ENCODE results near the gene RAB4A.

RAB4A gene

DNA sequence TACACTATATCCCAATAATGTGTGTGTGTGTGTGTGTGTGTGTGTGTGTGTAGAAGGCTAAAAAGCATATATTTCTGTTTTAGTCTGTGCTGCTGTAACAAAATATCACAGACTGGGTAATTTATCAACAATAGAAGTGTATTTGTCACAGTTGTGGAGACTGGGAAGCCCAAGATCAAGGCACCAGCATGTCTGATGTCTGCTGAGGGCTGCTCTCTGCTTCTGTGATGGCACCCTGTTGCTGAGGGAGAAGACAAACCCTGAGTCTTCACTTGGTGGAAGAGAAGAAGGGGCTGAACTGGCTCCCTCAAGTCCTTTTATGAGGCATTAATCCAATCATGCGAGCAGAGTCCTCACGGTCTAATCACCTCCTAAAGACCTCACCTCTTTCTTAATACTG is 23.0 kb upstream of the RAB4A start:
- Histone ChIP-seq H3F3A (ENCODE audit: insufficient read depth, low read length) (no peaks in the 10 kb centered on the region), H3K9ac (ENCODE audit: low read length) (no peak overlapping the region), H2AFZ (ENCODE audit: low read length) (no peak overlapping the region), H3K4me1 (ENCODE audit: low read length) (peaks cover 8% of the 10 kb centered on the region), H3K36me3 (replicated peaks; ENCODE audit: insufficient read depth, low read length) (no peaks in the 10 kb centered on the region), H3K4me2 (ENCODE audit: low read depth, low read length) (no peak overlapping the region), H3K9me3 (replicated peaks; ENCODE audit: insufficient read depth, low read length) (no peaks in the 10 kb centered on the region), H3K79me2 (ENCODE audit: low read length) (no peaks in the 10 kb centered on the region), H3K27me3 (replicated peaks; ENCODE audit: insufficient read depth, low read length) (no peaks in the 10 kb centered on the region), H3K27ac (ENCODE audit: low read length) (no peak overlapping the region), H3K4me3 (ENCODE audit: low read length) (no peak overlapping the region), H4K20me1 (ENCODE audit: insufficient read depth, low read length) (no peaks in the 10 kb centered on the region), H3K9me2 (replicated peaks; ENCODE audit: insufficient read depth, low read length) (no peaks in the 10 kb centered on the region)
- DNase-seq = no peak
- TF ChIP-seq, protein P1, sequence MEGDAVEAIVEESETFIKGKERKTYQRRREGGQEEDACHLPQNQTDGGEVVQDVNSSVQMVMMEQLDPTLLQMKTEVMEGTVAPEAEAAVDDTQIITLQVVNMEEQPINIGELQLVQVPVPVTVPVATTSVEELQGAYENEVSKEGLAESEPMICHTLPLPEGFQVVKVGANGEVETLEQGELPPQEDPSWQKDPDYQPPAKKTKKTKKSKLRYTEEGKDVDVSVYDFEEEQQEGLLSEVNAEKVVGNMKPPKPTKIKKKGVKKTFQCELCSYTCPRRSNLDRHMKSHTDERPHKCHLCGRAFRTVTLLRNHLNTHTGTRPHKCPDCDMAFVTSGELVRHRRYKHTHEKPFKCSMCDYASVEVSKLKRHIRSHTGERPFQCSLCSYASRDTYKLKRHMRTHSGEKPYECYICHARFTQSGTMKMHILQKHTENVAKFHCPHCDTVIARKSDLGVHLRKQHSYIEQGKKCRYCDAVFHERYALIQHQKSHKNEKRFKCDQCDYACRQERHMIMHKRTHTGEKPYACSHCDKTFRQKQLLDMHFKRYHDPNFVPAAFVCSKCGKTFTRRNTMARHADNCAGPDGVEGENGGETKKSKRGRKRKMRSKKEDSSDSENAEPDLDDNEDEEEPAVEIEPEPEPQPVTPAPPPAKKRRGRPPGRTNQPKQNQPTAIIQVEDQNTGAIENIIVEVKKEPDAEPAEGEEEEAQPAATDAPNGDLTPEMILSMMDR (IDR thresholded peaks at IDR 0.05; ENCODE audit: low read length) = no peak
- TF ChIP-seq EZH2phosphoT487 (IDR thresholded peaks at IDR 0.05; ENCODE audit: low read length) (no peak), EZH2 (optimal IDR thresholded peaks at IDR 0.05; ENCODE audit: low read depth, low read length) (no peak)

DNA sequence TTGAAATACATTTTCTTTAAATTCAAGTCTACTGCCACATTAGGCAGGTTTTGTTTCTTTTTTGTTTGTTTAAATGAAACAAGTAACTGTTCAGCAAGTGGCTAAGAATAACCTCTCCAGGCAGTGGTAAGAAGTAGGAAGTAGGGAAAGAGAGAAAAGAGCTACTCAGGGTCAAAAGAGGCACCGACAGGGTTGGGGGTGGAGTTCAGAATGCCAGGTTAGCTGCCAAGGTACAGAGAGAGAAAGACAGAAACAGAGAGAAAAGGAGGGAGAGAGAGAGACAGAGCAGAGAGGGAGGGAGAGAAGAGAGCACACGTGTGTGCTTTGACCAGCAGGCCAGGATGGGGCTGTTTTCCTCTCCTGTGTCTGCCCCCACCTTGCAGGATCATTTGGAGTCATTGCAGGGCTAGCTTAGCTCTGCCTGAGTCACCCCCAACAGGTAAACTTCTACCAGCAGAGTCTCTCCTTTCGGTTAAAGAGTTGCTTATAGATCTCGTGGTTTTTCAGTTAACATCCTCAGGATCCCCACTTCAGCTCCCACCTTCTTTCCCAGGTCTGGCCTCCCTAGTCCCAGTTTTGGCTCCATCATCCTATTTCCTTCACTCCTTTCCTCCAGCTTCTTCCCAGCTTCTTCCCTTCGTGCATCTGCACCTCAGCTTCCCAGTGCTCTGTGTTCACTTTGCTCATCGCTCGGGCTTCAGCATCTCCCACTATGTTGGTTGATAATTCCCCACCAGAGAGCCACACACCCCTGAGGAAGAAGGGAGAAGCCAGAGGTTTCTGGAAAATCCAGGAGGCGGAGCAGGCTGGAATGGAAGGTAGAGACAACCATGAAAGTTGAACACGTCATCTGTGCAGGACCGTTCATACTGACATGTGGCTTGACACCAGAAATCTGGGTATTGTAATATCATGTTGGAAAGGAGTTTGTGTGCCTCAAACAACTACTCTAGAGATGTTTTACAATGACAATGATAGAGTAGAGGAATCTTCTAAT is 21.8 kb upstream of the RAB4A start:
- H3K79me2 ChIP-seq (ENCODE audit: low read length) = no peaks in the 10 kb centered on the region
- H3K36me3 ChIP-seq (replicated peaks; ENCODE audit: insufficient read depth, low read length) = no peaks in the 10 kb centered on the region
- no peak overlapping the region for H3K27ac ChIP-seq (ENCODE audit: low read length)
- H3K9ac ChIP-seq (ENCODE audit: low read length) = no peak overlapping the region
- H3K4me3 ChIP-seq (ENCODE audit: low read length) = no peak overlapping the region
- no peaks in the 10 kb centered on the region for H4K20me1 ChIP-seq (ENCODE audit: insufficient read depth, low read length)
- peak overlapping the region; percentile 31; the same call in 1 of the 2 replicates for H3K4me2 ChIP-seq (ENCODE audit: low read depth, low read length)
- H3F3A ChIP-seq (ENCODE audit: insufficient read depth, low read length) = peaks cover 6% of the 10 kb centered on the region; the same call in 1 of the 2 replicates
- H3K9me2 ChIP-seq (replicated peaks; ENCODE audit: insufficient read depth, low read length) = no peaks in the 10 kb centered on the region
- TF ChIP-seq EZH2 (optimal IDR thresholded peaks at IDR 0.05; ENCODE audit: low read depth, low read length) = no peak
- TF ChIP-seq, protein P1 (IDR thresholded peaks at IDR 0.05; ENCODE audit: low read length) = no peak
- no peak for TF ChIP-seq EZH2phosphoT487 (IDR thresholded peaks at IDR 0.05; ENCODE audit: low read length)
- no peaks in the 10 kb centered on the region for H3K27me3 ChIP-seq (replicated peaks; ENCODE audit: insufficient read depth, low read length)
- peaks cover 16% of the 10 kb centered on the region for H3K4me1 ChIP-seq (ENCODE audit: low read length)
- H3K9me3 ChIP-seq (replicated peaks; ENCODE audit: insufficient read depth, low read length) = no peaks in the 10 kb centered on the region
- DNase-seq = no peak
- H2AFZ ChIP-seq (ENCODE audit: low read length) = peak overlapping the region; percentile 25

DNA sequence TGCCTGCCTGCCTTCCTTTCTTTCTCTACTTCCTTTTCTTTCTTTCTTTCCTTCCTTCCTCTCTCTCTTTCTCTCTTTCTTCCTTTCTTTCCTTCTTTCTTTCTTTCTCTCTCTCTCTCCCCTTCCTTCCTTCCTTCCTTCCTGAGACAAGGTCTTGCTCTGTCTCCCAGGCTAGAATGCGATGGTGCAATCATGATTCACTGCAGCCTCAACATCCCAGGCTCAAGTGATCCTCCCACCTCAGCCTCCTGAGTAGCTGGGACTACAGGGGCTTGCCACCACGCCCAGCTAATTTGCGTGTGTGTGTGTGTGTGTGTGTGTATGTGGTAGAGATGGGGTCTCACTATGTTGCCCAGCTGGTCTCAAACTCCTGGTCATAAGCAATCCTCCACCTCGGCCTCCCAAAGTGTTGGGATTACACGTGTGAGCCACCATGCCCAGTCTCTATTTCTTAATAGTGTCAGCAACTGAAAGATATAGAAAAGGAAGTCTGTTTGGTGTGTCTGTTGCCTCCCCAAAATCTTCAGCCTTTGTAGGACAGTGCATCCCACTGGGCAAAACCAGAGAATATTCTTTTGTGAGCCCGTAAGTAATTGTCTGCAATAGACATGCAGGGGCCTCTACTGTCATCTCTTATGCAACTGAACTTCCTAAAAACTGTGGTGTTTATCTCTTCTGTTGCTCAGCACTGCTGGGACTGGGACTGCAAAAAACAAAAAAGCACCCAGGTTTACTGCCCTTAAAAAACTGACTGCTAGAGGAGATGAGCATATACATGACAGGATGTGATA is 20.9 kb upstream of the RAB4A start:
- no peak overlapping the region for H3K27ac ChIP-seq (ENCODE audit: low read length)
- no peak overlapping the region for H3K4me2 ChIP-seq (ENCODE audit: low read depth, low read length)
- TF ChIP-seq, protein P1 (IDR thresholded peaks at IDR 0.05; ENCODE audit: low read length) = no peak
- no peak for TF ChIP-seq EZH2 (optimal IDR thresholded peaks at IDR 0.05; ENCODE audit: low read depth, low read length)
- no peak for TF ChIP-seq EZH2phosphoT487 (IDR thresholded peaks at IDR 0.05; ENCODE audit: low read length)
- H3K36me3 ChIP-seq (replicated peaks; ENCODE audit: insufficient read depth, low read length) = no peaks in the 10 kb centered on the region
- no peaks in the 10 kb centered on the region for H3K27me3 ChIP-seq (replicated peaks; ENCODE audit: insufficient read depth, low read length)
- no peaks in the 10 kb centered on the region for H3K79me2 ChIP-seq (ENCODE audit: low read length)
- H3K9ac ChIP-seq (ENCODE audit: low read length) = no peak overlapping the region
- H2AFZ ChIP-seq (ENCODE audit: low read length) = no peak overlapping the region
- H4K20me1 ChIP-seq (ENCODE audit: insufficient read depth, low read length) = no peaks in the 10 kb centered on the region
- DNase-seq = no peak
- peaks cover 16% of the 10 kb centered on the region for H3K4me1 ChIP-seq (ENCODE audit: low read length)
- H3K9me2 ChIP-seq (replicated peaks; ENCODE audit: insufficient read depth, low read length) = no peaks in the 10 kb centered on the region
- no peak overlapping the region for H3K4me3 ChIP-seq (ENCODE audit: low read length)
- no peaks in the 10 kb centered on the region for H3K9me3 ChIP-seq (replicated peaks; ENCODE audit: insufficient read depth, low read length)
- peaks cover 6% of the 10 kb centered on the region; the same call in 1 of the 2 replicates for H3F3A ChIP-seq (ENCODE audit: insufficient read depth, low read length)

Data from MM.1S (cell line).